ENCODE results near the gene DNM2. TPM values are rescaled to one million over a fixed set of nuclear protein-coding genes. Genes with fewer than 3 reads are reported as not detected.

Gene DNM2
- total and polyA plus RNA-seq, 9 of the 15 experiments (the other 6 are each of a cell fraction or from before 2014, with no cell fraction given), result 2.2 to 161 (median 72.6) TPM

- no peak for TF ChIP-seq ATF6 (CRISPR knock-in tag; IDR thresholded peaks at IDR 0.05)
- TF ChIP-seq BHLHE40 (IDR thresholded peaks at IDR 0.05; ENCODE audit: low read length), result no peak
- TF ChIP-seq, protein P1, sequence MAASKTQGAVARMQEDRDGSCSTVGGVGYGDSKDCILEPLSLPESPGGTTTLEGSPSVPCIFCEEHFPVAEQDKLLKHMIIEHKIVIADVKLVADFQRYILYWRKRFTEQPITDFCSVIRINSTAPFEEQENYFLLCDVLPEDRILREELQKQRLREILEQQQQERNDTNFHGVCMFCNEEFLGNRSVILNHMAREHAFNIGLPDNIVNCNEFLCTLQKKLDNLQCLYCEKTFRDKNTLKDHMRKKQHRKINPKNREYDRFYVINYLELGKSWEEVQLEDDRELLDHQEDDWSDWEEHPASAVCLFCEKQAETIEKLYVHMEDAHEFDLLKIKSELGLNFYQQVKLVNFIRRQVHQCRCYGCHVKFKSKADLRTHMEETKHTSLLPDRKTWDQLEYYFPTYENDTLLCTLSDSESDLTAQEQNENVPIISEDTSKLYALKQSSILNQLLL (CRISPR knock-in tag; IDR thresholded peaks at IDR 0.05; ENCODE audit: borderline replicate concordance), result no peak
- TF ChIP-seq MED1 (CRISPR knock-in tag; IDR thresholded peaks at IDR 0.05; ENCODE audit: borderline replicate concordance), result no peak
- no peak for TF ChIP-seq CBFA2T3 (IDR thresholded peaks at IDR 0.05)
- no peak for TF ChIP-seq RFX5 (IDR thresholded peaks at IDR 0.05; ENCODE audit: low read depth, low read length)
- TF ChIP-seq ZFX (CRISPR knock-in tag; IDR thresholded peaks at IDR 0.05), result peak; percentile 55
- no peak for TF ChIP-seq ZNF134 (CRISPR knock-in tag; conservative IDR thresholded peaks at IDR 0.05)
- TF ChIP-seq, protein P2, sequence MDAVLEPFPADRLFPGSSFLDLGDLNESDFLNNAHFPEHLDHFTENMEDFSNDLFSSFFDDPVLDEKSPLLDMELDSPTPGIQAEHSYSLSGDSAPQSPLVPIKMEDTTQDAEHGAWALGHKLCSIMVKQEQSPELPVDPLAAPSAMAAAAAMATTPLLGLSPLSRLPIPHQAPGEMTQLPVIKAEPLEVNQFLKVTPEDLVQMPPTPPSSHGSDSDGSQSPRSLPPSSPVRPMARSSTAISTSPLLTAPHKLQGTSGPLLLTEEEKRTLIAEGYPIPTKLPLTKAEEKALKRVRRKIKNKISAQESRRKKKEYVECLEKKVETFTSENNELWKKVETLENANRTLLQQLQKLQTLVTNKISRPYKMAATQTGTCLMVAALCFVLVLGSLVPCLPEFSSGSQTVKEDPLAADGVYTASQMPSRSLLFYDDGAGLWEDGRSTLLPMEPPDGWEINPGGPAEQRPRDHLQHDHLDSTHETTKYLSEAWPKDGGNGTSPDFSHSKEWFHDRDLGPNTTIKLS (IDR thresholded peaks at IDR 0.05; ENCODE audit: borderline replicate concordance, low read depth), result no peak
- no peak for TF ChIP-seq ZEB2 (IDR thresholded peaks at IDR 0.05)
- TF ChIP-seq CEBPB (tag; IDR thresholded peaks at IDR 0.05), result no peak; the same call in 1 of the 2 replicates
- TF ChIP-seq, protein P3, sequence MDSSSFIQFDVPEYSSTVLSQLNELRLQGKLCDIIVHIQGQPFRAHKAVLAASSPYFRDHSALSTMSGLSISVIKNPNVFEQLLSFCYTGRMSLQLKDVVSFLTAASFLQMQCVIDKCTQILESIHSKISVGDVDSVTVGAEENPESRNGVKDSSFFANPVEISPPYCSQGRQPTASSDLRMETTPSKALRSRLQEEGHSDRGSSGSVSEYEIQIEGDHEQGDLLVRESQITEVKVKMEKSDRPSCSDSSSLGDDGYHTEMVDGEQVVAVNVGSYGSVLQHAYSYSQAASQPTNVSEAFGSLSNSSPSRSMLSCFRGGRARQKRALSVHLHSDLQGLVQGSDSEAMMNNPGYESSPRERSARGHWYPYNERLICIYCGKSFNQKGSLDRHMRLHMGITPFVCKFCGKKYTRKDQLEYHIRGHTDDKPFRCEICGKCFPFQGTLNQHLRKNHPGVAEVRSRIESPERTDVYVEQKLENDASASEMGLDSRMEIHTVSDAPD (CRISPR knock-in tag; IDR thresholded peaks at IDR 0.05), result no peak
- no peak for TF ChIP-seq MAX (CRISPR knock-in tag; IDR thresholded peaks at IDR 0.05)
- no peak for TF ChIP-seq PRMT5 (CRISPR knock-in tag; IDR thresholded peaks at IDR 0.05)
- TF ChIP-seq, protein P4, sequence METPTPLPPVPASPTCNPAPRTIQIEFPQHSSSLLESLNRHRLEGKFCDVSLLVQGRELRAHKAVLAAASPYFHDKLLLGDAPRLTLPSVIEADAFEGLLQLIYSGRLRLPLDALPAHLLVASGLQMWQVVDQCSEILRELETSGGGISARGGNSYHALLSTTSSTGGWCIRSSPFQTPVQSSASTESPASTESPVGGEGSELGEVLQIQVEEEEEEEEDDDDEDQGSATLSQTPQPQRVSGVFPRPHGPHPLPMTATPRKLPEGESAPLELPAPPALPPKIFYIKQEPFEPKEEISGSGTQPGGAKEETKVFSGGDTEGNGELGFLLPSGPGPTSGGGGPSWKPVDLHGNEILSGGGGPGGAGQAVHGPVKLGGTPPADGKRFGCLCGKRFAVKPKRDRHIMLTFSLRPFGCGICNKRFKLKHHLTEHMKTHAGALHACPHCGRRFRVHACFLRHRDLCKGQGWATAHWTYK (CRISPR knock-in tag; IDR thresholded peaks at IDR 0.05), result peak; percentile 80
- no peak for TF ChIP-seq ZNF121 (CRISPR knock-in tag; conservative IDR thresholded peaks at IDR 0.05)
- TF ChIP-seq, protein P5, sequence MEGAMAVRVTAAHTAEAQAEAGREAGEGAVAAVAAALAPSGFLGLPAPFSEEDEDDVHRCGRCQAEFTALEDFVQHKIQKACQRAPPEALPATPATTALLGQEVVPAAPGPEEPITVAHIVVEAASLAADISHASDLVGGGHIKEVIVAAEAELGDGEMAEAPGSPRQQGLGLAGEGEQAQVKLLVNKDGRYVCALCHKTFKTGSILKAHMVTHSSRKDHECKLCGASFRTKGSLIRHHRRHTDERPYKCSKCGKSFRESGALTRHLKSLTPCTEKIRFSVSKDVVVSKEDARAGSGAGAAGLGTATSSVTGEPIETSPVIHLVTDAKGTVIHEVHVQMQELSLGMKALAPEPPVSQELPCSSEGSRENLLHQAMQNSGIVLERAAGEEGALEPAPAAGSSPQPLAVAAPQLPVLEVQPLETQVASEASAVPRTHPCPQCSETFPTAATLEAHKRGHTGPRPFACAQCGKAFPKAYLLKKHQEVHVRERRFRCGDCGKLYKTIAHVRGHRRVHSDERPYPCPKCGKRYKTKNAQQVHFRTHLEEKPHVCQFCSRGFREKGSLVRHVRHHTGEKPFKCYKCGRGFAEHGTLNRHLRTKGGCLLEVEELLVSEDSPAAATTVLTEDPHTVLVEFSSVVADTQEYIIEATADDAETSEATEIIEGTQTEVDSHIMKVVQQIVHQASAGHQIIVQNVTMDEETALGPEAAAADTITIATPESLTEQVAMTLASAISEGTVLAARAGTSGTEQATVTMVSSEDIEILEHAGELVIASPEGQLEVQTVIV (CRISPR knock-in tag; IDR thresholded peaks at IDR 0.05; ENCODE audit: borderline replicate concordance), result no peak
- no peak for TF ChIP-seq KAT2B (IDR thresholded peaks at IDR 0.05; ENCODE audit: low read depth, low read length)
- no peak for TF ChIP-seq ZNF644 (tag; IDR thresholded peaks at IDR 0.05; ENCODE audit: low read depth)
Observed at GRCh38 chr19:10812902-10813404, 95.1 kb downstream of the DNM2 start (continued).
